GM18508 (cell line): ENCODE measurements around the gene CRYBG1.

Experiments used
- ATAC-seq: cut with Tn5 transposase; IDR thresholded peaks from one replicate; pipeline ENCODE4 v1.9.1; 2021; ENCODE audit warnings: moderate number of reproducible peaks; ENCODE audit not compliant: insufficient read depth, unreplicated experiment

The CRYBG1 gene, protein sequence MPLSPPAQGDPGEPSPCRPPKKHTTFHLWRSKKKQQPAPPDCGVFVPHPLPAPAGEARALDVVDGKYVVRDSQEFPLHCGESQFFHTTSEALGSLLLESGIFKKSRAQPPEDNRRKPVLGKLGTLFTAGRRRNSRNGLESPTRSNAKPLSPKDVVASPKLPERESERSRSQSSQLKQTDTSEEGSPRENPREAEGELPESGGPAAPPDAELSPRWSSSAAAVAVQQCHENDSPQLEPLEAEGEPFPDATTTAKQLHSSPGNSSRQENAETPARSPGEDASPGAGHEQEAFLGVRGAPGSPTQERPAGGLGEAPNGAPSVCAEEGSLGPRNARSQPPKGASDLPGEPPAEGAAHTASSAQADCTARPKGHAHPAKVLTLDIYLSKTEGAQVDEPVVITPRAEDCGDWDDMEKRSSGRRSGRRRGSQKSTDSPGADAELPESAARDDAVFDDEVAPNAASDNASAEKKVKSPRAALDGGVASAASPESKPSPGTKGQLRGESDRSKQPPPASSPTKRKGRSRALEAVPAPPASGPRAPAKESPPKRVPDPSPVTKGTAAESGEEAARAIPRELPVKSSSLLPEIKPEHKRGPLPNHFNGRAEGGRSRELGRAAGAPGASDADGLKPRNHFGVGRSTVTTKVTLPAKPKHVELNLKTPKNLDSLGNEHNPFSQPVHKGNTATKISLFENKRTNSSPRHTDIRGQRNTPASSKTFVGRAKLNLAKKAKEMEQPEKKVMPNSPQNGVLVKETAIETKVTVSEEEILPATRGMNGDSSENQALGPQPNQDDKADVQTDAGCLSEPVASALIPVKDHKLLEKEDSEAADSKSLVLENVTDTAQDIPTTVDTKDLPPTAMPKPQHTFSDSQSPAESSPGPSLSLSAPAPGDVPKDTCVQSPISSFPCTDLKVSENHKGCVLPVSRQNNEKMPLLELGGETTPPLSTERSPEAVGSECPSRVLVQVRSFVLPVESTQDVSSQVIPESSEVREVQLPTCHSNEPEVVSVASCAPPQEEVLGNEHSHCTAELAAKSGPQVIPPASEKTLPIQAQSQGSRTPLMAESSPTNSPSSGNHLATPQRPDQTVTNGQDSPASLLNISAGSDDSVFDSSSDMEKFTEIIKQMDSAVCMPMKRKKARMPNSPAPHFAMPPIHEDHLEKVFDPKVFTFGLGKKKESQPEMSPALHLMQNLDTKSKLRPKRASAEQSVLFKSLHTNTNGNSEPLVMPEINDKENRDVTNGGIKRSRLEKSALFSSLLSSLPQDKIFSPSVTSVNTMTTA (N-terminal part only)

DNA sequence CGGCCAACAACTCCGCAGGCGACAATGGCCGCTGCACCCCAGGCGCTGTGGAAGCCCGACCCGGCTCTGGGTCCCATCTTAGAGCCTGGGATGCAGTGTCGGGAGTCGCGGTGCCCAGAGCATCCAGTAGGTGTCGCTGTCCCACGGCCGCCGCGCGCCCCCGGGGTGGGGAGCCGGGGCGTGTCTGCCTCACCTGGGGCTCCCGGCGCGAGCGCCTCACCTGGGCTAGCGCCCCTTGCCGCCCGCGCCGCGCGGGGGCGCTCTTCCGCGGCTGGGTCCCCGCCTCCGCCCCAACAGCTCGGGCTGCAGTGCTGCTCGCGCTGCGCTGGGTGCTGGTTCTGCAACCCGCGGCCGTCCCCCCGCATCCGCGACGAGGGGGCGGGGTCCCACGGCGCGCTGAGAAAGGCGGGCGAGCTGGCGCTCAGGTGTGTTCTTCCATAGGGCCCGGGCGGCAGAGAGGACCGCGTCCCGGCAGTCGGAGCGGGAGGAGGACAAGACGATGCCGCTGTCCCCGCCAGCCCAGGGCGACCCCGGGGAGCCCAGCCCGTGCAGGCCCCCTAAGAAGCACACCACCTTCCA is at the start of gene CRYBG1:
CRYBG1 (plus strand) TSS at position 308 of the 579 bp plus-strand sequence; CDS start at position 500, 192 bp downstream.
- no peak for ATAC-seq

DNA sequence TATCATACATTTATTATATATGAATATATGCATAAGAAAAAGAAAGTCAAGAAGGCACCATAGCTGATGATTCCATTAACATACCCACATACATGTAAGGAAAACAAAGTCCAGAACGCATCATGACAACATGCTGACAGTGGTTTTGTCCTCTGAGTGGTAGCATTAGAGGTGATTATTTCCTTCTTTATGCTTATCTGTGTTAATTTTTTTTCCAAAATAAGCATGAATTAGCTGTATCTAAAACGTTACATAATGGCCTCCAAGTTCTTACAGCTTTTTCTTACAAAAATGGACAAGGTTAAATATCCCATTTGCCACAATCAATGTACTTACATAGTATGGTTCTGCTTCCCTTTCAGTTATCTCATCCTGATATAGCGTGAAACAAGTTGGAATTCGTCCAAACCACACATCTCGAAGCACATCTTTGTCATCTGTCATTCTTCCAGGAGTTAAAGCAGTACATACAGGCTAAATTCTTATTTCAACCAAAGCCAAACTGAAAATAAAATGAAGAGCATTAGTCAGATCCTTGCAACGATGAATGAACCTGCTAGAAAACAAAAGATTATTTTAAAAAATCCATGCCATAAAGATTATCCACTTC is 44.6 kb upstream of the CRYBG1 start:
- no peak for ATAC-seq

DNA sequence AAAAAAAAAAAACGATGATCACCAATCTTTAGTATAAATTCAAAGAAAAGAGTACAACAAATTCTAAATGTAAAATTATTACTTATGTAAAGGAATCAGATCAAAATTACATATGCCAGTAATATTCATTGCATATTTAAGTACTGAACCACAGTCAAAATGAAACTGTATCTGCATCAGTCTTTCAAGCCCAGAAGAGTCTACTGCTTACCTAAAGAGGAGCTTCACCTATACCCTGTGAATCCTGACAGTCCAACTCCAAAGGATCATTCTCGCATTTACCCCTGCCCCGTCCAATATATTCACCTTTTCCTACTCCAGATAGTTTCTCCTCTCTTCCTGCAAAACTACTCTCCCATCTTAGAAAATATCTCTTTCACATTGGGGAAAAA is 44.1 kb upstream of the CRYBG1 start:
- ATAC-seq, result no peak

DNA sequence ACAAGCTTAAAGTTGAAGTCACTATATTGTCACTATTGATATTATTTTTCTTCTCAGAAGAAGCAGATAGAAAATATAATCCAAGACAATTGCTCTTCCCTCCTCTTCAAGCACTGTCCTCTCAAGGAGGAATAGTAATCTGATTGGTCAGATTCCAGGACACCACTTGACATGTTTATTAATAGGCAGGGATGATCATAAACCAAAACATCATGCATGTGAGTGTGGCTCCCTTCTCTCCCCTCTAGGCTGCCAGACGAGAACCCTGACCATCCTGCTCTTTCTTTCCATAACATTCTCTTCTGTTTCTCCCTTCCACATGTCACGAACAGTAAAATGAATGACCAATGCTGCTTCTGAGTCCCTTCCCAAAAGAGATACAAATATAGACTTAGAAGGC is 42.5 kb upstream of the CRYBG1 start:
- ATAC-seq, result no peak

DNA sequence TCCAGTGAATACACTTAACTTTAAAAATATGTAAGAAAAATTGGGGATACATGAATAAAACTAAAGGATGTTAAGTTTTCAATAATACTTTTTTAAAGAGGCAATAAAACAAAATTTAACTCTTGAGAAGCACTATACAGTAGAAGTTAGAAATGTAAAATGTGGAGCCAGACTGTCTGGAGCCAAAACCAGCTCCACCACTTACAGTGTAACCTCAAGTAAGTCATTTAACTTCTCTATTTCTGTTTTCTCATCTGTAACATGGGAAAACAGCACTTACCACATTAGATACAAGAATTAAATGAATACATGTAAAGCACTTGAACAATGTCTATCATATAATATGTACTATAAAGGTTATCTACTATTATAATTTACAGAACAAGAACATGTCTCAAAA is 41.7 kb upstream of the CRYBG1 start:
- ATAC-seq, result no peak

DNA sequence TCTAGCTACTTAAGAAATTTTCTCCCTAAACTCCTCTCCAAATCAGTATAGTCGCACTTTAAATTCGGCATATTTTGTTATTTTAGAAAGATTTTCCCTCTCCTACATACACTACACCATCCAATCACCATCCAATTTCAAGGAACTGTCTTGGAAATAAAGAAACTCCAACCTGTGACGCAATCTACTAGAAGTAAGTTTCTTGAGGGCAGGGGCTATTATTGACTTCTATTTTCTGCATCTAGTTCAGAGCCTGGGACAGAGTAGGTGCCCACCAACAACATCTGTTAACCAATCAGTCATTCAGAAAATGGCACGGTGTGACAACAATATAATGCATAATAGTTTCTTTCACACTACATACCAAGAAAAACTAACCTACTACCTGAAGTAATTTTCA is 38.6 kb upstream of the CRYBG1 start:
- ATAC-seq, result no peak

DNA sequence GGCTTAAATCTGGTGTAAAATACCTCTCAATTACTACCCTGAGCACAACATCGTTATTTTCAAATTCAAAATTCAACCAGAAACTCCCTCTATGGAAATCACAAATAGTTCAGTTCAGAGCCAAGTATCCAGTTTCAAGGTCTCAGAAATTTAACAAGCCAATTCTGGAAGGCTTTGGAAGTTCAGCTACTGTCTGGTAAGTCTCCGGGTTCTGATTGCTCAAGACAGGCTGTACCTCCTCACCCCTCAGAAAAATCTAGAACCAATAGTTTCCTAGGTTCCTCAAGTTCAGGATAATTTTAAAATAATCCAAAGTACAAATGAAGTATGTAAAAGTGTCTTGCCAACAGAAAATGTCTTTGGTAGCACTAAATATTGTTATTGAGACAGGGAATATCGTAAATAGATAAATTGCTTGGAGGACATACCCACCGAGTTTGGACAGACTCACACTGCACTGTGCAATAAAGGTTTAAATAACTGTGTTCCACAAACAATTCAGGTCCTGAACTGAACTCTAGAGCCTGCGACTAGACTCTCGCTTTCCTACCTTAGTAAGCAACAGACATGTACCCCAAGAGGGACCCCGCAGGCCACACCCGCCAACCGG is 35.7 kb upstream of the CRYBG1 start:
- ATAC-seq, result peak; percentile 1

DNA sequence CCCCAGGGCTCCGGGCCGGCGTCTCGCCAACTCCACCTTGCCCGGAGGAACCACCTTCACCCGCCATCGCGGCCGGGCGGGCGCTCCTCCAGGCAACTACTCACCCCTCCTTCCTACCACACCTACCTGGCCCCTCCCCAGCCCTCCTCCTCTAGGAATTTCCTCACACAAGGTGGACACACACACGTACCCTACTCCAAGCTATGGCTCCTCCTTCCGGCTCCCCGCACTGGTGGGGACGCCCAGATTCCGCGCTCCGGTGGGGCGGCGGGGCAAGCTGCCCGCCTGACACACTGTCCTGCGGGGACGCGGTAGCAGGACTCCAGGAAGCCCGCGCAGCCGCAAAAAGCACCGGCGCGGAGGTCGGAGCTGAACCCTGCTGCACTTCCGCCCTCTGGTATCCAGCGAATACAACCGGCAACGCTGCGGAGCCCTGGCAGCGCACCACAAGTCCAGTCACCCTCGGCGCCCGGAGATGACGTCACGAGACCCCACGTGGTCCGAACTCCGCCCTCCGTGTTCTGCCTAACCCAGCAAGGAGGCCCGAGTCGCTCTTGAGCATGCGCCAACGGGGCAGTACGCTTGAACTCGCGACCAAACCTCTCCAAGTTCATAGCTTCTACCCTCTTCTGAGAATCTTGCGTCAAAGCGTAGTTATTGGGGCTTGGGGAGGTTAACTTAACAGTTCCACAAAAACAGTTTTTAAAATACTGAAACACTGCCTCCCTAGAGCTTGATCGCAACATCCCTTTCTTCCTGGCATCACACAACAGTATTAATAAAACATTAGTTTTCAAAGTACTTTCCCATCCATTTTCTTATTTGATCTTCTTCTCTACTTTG is 35.0 kb upstream of the CRYBG1 start, which contains the start of gene ATG5:
ATG5 (minus strand) TSS at position 425 of the 843 bp plus-strand sequence. CDS start 9,552 bp downstream, outside the sequence.
- ATAC-seq, result peak; percentile 88

DNA sequence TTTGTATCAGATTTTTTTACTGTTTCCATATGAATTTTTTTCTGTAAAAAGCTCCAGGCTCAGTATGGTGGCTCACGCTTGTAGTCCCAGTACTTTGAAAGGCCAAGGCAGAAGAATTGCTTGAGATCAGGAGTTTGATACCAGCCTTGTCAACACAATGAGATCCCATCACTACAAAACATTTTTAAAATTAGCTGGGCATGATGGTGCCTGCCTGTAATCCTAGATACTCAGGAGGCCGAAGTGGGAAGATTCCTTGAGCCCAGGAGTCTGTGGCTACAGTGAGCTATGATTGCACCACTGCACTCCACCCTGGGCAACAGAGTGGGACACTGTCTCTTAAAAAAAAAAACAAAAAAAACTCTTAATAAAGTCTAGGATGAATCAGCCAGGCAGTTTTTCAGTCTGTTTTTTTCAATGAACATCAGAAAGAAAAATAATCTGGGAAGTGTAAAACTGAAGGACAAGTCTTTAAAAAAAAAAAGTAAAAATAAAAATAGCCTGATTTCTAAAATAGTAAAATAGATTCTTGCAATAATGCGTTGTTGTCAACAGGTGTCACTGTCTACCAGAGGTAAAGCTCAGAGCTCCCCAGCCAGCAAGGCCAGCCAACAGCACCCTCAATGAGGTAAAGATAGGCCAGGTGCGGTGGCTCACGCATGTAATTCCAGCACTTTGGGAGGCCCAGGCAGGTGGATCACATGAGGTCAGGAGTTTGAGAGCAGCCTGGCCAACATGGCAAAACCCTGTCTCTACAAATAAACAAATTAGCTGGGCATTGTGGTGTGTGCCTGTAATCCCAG is 25.7 kb upstream of the CRYBG1 start:
- ATAC-seq, result no peak

DNA sequence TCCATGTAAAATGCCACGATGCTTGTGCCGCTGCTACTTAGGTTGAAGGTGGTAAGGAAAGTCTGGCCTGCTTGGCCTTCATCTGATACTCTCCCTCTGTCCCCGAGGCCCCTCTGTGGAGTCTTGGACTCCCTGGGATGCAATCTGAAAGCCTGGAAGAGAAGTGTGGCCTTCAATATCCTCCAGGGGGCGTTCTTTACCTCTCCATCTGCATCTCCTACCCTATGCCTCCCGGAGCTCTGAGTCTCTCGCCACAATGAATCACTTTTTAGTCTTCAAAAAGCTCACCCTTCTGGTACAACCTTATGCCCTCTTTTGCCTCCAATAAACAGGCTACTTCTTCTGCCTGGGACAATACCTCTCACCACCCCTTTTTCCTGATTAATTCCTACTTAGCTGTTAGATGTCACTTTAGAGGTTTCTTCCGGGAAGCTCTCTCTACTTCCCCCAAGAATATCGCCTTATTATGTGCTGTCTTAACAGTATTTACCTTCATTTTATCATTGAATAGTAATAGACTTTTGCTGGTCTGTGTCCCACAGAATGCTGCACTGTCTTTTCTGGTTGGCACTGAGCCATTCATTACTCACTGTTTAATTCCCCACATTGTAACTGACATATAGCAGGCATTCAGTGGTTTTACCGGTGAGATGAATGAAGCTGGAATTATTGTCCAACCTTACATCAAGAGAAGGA is 21.0 kb upstream of the CRYBG1 start:
- ATAC-seq, result no peak

DNA sequence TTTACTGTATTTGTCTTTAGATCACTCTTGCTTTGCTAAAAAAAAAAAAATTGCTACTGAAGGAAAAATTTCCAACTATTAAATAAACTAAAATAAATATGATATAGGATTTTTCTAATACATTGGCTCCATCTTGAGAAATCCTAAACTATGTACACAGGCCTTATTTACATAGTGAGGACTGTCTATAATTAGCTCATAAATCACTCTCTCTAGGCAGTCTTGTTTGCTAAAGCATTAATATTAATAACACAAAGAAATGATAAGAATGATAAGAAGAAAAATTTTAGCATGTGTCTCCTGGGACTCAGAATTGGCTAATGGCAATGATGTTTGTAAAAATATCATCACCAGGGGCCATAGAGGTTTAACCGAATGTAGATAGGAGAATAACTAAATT is 13.3 kb upstream of the CRYBG1 start:
- no peak for ATAC-seq

DNA sequence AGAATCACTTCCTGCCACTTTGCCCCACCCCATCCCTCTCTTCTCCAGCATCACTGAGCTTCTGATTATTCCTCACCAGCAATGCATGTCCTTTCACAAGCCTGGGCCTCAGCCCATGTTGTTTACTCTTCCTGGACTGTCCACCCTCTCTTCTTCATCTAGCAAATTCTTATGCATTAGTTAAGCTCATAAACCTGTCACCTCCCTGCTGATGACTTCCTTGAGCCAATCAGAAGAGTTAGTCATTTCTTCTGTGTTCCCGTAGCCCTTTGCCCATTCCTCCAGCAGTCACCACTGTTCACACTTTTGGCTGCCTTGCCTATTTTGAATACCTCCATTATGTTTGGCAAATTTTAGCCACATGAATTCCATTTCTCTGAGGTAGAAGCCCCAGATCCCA is 4.1 kb upstream of the CRYBG1 start:
- no peak for ATAC-seq

DNA sequence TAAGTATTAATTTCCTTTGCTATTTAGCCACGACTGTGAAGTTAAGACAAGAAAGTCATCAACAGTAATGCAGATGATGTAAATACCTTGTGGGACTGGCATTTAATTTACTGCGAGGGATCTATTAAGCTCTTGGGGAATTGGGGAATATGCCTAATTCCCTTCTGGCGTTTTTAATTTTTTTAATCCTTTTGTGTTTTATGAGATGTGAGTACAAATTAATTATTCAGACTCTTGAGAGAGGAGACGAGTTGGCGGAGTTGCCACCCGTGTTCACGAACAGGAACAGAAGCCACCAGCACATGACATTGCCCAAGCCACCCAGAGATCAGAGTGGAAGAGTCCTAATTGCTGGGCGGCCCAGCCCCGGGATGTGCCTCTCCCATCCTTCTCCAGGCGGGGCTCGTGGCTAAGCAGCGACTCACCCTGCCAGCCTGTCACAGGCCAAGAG is 533 bp upstream of the CRYBG1 start:
- no peak for ATAC-seq

DNA sequence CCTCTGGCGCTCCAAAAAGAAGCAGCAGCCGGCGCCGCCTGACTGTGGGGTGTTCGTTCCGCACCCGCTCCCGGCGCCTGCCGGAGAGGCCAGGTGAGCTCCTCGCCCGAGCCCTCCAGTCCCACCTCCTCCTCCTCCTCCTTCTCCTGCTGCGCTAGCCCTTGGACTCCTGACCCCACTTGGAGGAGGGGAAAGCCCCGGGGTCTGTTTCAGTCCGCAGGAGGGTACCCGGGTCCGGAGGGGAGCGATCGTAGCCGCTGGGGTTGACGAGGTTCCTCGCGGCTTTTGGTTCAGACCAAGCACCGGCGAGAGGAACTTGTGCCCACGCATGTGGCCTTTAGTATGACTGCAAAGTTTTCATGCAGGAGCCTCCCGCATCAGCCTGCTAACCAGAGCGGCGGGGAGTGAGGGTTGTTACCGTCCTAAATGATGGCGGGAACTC is 493 bp downstream of the CRYBG1 start:
- ATAC-seq, result no peak

DNA sequence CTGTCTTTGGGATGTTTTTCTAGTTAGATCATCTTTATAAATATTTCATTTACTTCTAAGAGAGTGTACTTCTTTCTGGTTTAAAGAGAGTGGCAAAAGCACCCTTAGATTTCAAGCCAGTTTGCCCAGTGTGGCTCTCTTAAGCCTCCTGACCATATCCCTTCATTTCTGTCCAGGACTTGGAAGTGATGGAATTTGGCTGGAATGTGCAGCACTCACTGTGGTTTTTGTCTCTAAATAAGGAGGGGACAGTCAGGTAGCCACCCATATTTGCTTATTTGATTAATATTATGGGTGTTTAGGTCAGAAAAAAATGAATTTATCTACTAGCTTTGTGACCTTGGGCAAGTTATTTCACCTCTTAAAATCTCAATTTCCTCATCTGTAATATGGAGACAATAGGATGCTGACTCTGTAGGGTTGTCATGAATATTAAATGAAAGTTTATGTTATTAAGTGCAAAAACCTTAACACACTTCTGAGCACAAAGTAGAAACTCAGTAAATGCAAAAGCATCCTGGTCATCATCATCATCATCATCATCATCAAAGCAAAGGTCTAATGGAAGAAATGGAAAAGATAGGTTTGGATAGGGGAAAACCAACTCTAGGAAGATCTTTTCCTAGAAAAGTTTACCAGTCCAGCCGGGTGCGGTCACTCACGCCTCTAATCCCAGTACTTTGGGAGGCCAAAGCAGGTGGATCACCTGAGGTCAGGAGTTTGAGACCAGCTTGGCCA is 3.1 kb downstream of the CRYBG1 start:
- no peak for ATAC-seq

DNA sequence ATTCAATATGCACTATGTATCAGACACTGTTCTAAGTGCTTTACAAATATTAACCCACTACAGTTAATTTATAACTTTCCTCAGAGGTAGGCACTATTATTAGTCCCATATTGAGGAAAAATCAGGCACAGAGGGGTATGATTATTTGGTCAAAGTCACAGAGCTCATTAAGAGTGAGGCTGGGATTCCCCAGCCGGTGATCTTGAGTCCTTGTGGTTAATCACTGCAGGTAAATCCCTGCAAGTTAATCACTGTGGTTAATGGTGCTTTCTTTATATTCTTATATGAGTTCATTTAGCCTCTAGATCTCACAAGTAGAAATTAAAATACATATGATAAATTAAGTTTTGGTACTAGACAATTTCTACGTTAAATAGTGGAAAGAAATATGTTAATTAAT is 9.2 kb downstream of the CRYBG1 start:
- ATAC-seq, result no peak
